IMR-90 (cell line): ENCODE measurements around the gene TBC1D22B.

Experiments
- CTCF ChIP-seq: conservative IDR thresholded peaks from 2 replicates; pipeline ENCODE4 v1.5.1; 2012; ENCODE audit warnings: mild to moderate bottlenecking, low read depth, low read length, improper control_type of control experiment
- POLR2A ChIP-seq: IDR thresholded peaks from 2 replicates; pipeline ENCODE4 v1.6.1; 2012; ENCODE audit warnings: mild to moderate bottlenecking, low read depth, low read length
- RFX5 ChIP-seq: IDR thresholded peaks from 2 replicates; pipeline ENCODE4 v1.8.0; 2012; ENCODE audit warnings: low read depth, mild to moderate bottlenecking, low read length, moderate library complexity

- TF ChIP-seq RFX5: no peak
- TF ChIP-seq CTCF: no peak
- TF ChIP-seq POLR2A: no peak
Observed at GRCh38 chr6:37299990-37300389, 42.4 kb downstream of the TBC1D22B start.
